ENCODE data around the gene TMEM184B. TPM values are rescaled to one million over a fixed set of nuclear protein-coding genes. Genes with fewer than 3 reads are reported as not detected.

The TMEM184B gene
- total and polyA plus RNA-seq, 2 of the 8 experiments (the other 6 are each of a cell fraction or from before 2014, with no cell fraction given), result 41.6 to 81.0 TPM

- TF ChIP-seq TAF1 (IDR thresholded peaks at IDR 0.05; ENCODE audit: low read depth, low read length) (no peak), CTBP2 (IDR thresholded peaks at IDR 0.05; ENCODE audit: borderline replicate concordance, insufficient read depth, insufficient read length, low read length) (no peak), SRF (IDR thresholded peaks at IDR 0.05; ENCODE audit: low read depth, low read length) (no peak), TCF12 (IDR thresholded peaks at IDR 0.05; ENCODE audit: low read depth, low read length) (no peak), TEAD4 (IDR thresholded peaks at IDR 0.05; ENCODE audit: low read depth, low read length) (no peak), BACH1 (IDR thresholded peaks at IDR 0.05; ENCODE audit: low read length) (no peak), MAX (IDR thresholded peaks at IDR 0.05) (no peak), ZNF274 (IDR thresholded peaks at IDR 0.05; ENCODE audit: borderline replicate concordance, extremely low read depth, low read length) (no peak), KDM1A (IDR thresholded peaks at IDR 0.05; ENCODE audit: borderline replicate concordance, low read length) (no peak), GABPA (IDR thresholded peaks at IDR 0.05; ENCODE audit: borderline replicate concordance, insufficient read depth, low read length) (no peak)
Observed at GRCh38 chr22:38175206-38176118, 97.3 kb downstream of the TMEM184B start (continued).
